Nephron (organoid): ENCODE results near the gene MPRIP.

Experiments
- H3K27ac Mint-ChIP-seq, 3 experiments: 2 replicates each; pipeline ENCODE4 v1.8.0; 2020; ENCODE audit warnings: mixed read lengths in 3 of 3, mild to moderate bottlenecking in 2 of 3, moderate library complexity in 1 of 3
- H3K27me3 Mint-ChIP-seq: 2 replicates; pipeline ENCODE4 v1.8.0; 2021; ENCODE audit warnings: low read depth, mild to moderate bottlenecking, moderate library complexity, mixed read lengths
- H3K36me3 Mint-ChIP-seq: 2 replicates; pipeline ENCODE4 v1.8.0; 2020; ENCODE audit warnings: low read depth, mixed read lengths
- H3K4me1 Mint-ChIP-seq: 2 replicates; pipeline ENCODE4 v1.8.0; 2020; ENCODE audit warnings: mixed read lengths
- H3K4me3 Mint-ChIP-seq, 3 experiments: 2 replicates each; pipeline ENCODE4 v1.8.0; 2020; ENCODE audit warnings: mild to moderate bottlenecking in 3 of 3, mixed read lengths in 3 of 3, moderate library complexity in 2 of 3
- H3K9me3 Mint-ChIP-seq: 2 replicates; pipeline ENCODE4 v1.8.0; 2020; ENCODE audit warnings: mixed read lengths
- CTCF ChIP-seq, 3 experiments: fragments of 200-600 bp; sonication (generic); IDR thresholded peaks; one replicate each; pipeline ENCODE4 v1.5.0; 2021; ENCODE audit warnings: antibody characterized with exemption in 3 of 3; ENCODE audit not compliant: unreplicated experiment in 3 of 3

Gene MPRIP

GRCh38 chr17:17128476-17129075, 86.3 kb downstream of the MPRIP start:
- Mint-ChIP-seq H3K36me3 (peaks cover 9% of the 10 kb centered on the region), H3K4me1 (peaks cover 55% of the 10 kb centered on the region), H3K27ac (peak overlapping the region in 1 of 3 experiments; percentile 22), H3K9me3 (no peaks in the 10 kb centered on the region), H3K27me3 (no peaks in the 10 kb centered on the region), H3K4me3 (no peak overlapping the region)
- TF ChIP-seq CTCF (IDR thresholded peaks at IDR 0.05; ENCODE audit: unreplicated experiment in 3 of 3), result no peak

- Mint-ChIP-seq H3K27ac (peak overlapping the region in 2 of 3 experiments; percentile 22 to 31), H3K4me1 (peaks cover 48% of the 10 kb centered on the region), H3K36me3 (peaks cover 9% of the 10 kb centered on the region), H3K27me3 (no peaks in the 10 kb centered on the region), H3K4me3 (no peak overlapping the region), H3K9me3 (no peaks in the 10 kb centered on the region)
- no peak for TF ChIP-seq CTCF (IDR thresholded peaks at IDR 0.05; ENCODE audit: unreplicated experiment in 3 of 3)
Observed at GRCh38 chr17:17129466-17129865, 87.2 kb downstream of the MPRIP start.

- Mint-ChIP-seq H3K4me3 (no peak overlapping the region), H3K4me1 (peaks cover 44% of the 10 kb centered on the region), H3K27ac (peak overlapping the region; percentile 35 to 45 (median 39)), H3K36me3 (peaks cover 13% of the 10 kb centered on the region), H3K9me3 (no peaks in the 10 kb centered on the region), H3K27me3 (no peaks in the 10 kb centered on the region)
- TF ChIP-seq CTCF (IDR thresholded peaks at IDR 0.05; ENCODE audit: unreplicated experiment in 3 of 3), result no peak
Observed at GRCh38 chr17:17130077-17130844, 88.0 kb downstream of the MPRIP start.

- peaks cover 29% of the 10 kb centered on the region for H3K4me1 Mint-ChIP-seq
- H3K36me3 Mint-ChIP-seq, result peaks cover 14% of the 10 kb centered on the region
- no peak for TF ChIP-seq CTCF (IDR thresholded peaks at IDR 0.05; ENCODE audit: unreplicated experiment in 3 of 3)
- no peaks in the 10 kb centered on the region for H3K27me3 Mint-ChIP-seq
- peak overlapping the region in 1 of 3 experiments; percentile 71 for H3K27ac Mint-ChIP-seq
- H3K9me3 Mint-ChIP-seq, result no peaks in the 10 kb centered on the region
- no peak overlapping the region for H3K4me3 Mint-ChIP-seq
Observed at GRCh38 chr17:17131839-17132238, 89.6 kb downstream of the MPRIP start.

GRCh38 chr17:17132746-17133145, 90.5 kb downstream of the MPRIP start:
- Mint-ChIP-seq H3K4me3 (no peak overlapping the region), H3K27ac (peak overlapping the region in 1 of 3 experiments; percentile 71)

More at GRCh38 chr17:17132746-17133145, 90.5 kb downstream of the MPRIP start:
- no peak for TF ChIP-seq CTCF (IDR thresholded peaks at IDR 0.05; ENCODE audit: unreplicated experiment in 3 of 3)
- Mint-ChIP-seq H3K36me3 (peaks cover 23% of the 10 kb centered on the region), H3K27me3 (no peaks in the 10 kb centered on the region), H3K4me1 (peaks cover 26% of the 10 kb centered on the region), H3K9me3 (no peaks in the 10 kb centered on the region)
